ENCODE results near the gene STH. TPM values are rescaled to one million over a fixed set of nuclear protein-coding genes. Genes with fewer than 3 reads are reported as not detected.

STH gene
- total RNA-seq, 1 donor from 2014 or later, result not detected

DNA sequence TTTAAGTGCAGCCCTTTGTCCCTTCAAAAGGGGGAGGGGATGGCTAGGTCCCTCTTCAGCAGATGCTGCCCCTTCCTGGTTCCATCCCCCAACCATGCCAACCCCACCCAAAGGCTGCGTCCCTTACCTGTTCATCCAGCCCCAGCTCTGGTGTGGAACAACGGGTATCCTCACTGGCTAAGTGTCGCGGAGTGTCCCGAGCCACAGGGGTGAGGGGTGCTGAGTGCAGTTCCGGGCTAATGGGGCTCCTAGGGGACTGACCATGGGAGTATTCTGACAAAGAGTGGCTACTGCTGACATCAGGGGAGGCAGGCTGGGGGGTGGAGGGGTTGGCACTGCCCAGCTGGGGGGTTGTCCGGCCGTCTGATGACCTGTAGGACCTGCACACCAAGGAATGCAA, 32.9 kb downstream of the STH start:
- H3K36me3 ChIP-seq (ENCODE audit: control insufficient read depth, insufficient read depth, low read length), result peaks cover 2% of the 10 kb centered on the region

DNA sequence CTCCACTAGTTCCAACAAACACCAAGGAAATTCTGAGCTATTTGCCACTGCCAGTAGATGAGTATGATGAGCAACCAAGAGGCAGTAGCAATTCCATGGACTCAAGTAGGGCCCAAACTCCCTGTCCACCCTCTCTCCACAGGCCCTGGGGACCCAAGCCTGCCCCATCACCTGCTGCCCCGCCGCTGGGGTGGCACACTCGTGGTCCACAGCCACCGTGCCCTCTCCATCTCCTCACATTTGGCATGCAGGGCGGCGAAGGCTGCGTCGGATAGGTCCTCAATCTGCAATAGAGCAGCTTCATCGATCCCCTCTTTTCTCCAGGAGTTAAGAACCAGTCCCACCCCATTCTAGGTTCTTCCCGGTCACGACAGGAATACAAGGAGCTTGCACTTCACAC, 33.9 kb downstream of the STH start:
- Histone ChIP-seq H3K4me3 (ENCODE audit: low read depth, low read length) (no peak overlapping the region), H3K27me3 (ENCODE audit: control insufficient read depth, insufficient read depth, low read length) (no peaks in the 10 kb centered on the region), H3K36me3 (ENCODE audit: control insufficient read depth, insufficient read depth, low read length) (peaks cover 2% of the 10 kb centered on the region)
- DNase-seq (ENCODE audit: low read depth), result no peak
- TF ChIP-seq, protein P1, sequence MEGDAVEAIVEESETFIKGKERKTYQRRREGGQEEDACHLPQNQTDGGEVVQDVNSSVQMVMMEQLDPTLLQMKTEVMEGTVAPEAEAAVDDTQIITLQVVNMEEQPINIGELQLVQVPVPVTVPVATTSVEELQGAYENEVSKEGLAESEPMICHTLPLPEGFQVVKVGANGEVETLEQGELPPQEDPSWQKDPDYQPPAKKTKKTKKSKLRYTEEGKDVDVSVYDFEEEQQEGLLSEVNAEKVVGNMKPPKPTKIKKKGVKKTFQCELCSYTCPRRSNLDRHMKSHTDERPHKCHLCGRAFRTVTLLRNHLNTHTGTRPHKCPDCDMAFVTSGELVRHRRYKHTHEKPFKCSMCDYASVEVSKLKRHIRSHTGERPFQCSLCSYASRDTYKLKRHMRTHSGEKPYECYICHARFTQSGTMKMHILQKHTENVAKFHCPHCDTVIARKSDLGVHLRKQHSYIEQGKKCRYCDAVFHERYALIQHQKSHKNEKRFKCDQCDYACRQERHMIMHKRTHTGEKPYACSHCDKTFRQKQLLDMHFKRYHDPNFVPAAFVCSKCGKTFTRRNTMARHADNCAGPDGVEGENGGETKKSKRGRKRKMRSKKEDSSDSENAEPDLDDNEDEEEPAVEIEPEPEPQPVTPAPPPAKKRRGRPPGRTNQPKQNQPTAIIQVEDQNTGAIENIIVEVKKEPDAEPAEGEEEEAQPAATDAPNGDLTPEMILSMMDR (IDR thresholded peaks at IDR 0.05; ENCODE audit: insufficient read depth, low read length, poor library complexity, severe bottlenecking), result no peak

More for the DNA sequence above, 32.9 kb downstream of the STH start:
- TF ChIP-seq, protein P1 (IDR thresholded peaks at IDR 0.05; ENCODE audit: insufficient read depth, low read length, poor library complexity, severe bottlenecking), result no peak
- Histone ChIP-seq H3K4me3 (ENCODE audit: low read depth, low read length) (no peak overlapping the region), H3K27me3 (ENCODE audit: control insufficient read depth, insufficient read depth, low read length) (no peaks in the 10 kb centered on the region)
- no peak for DNase-seq (ENCODE audit: low read depth)

DNA sequence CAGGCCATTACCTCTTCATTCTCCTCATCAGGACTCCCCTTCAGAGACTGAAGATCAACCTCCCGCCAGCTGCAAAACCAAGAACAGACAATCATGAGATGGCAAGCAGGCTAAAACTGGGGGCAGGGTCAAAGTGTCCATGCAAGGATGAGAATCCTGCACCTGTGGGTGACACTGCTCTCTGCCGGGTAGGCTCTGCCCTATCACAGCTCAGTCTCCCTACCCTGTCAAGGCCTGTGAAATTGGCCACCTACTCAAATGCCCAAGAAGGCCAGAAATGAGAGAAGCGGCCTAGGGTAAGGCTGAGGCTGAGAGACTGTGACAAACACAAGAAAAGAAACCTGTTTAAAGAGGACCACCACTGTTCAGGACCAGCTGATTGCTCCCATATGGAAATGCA, 34.3 kb downstream of the STH start:
- DNase-seq (ENCODE audit: low read depth), result no peak
- H3K27me3 ChIP-seq (ENCODE audit: control insufficient read depth, insufficient read depth, low read length), result no peaks in the 10 kb centered on the region
- TF ChIP-seq, protein P1 (IDR thresholded peaks at IDR 0.05; ENCODE audit: insufficient read depth, low read length, poor library complexity, severe bottlenecking), result no peak
- peaks cover 2% of the 10 kb centered on the region for H3K36me3 ChIP-seq (ENCODE audit: control insufficient read depth, insufficient read depth, low read length)
- no peak overlapping the region for H3K4me3 ChIP-seq (ENCODE audit: low read depth, low read length)

DNA sequence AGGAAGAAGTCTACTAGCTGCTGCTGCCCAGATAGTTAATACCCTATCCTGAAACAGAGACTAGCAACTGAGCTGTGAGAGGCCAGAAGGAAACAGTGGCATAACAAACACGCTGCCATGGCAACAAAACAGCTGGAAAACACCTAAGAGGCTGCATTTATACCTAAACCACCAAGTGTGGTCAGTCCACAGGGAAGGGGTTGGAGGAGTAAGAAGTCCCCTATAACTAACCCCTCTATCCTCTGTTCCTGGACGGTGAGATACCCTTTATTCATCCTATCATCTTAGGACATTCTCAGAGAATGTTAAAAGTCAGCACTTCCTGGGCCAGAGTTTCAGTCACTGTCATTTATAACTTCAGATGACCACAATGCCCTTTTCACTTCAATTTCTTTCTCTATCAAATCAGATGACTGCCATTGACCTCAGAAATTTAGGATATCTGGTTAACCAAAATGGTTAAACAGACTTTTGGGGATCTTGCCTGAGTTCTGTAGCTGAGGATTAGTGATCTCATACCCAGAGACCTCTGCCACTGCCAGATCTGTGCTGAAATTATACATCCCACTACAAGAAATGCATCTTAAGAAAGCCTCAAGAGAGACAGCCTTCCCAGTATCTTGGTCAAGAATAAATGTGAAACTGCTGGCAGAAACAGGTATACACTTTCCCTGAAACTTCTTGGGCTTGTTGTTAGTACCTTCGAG, 36.2 kb downstream of the STH start:
- H3K27me3 ChIP-seq (ENCODE audit: control insufficient read depth, insufficient read depth, low read length), result no peaks in the 10 kb centered on the region
- peaks cover 2% of the 10 kb centered on the region for H3K36me3 ChIP-seq (ENCODE audit: control insufficient read depth, insufficient read depth, low read length)
- no peak overlapping the region for H3K4me3 ChIP-seq (ENCODE audit: low read depth, low read length)
- TF ChIP-seq, protein P1 (IDR thresholded peaks at IDR 0.05; ENCODE audit: insufficient read depth, low read length, poor library complexity, severe bottlenecking), result no peak
- DNase-seq (ENCODE audit: low read depth), result no peak

DNA sequence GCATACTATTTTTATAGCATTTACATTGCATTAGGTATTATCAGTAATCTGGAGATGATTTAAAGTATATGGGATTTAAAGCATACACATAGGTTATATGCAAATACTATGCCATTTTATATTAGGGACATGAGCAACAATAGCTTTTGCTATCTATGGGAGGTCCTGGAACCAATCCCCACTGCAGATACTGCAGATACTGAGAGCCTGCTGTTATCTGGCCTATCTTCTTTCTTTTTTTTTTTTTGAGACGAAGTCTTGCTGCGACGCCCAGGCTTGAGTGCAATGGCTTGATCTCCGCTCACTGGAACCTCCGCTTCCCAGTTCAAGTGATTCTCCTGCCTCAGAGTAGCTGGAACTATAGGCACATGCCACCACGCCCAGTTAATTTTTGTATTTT, 37.4 kb downstream of the STH start:
- H3K36me3 ChIP-seq (ENCODE audit: control insufficient read depth, insufficient read depth, low read length), result no peaks in the 10 kb centered on the region
- TF ChIP-seq, protein P1 (IDR thresholded peaks at IDR 0.05; ENCODE audit: insufficient read depth, low read length, poor library complexity, severe bottlenecking), result no peak
- no peak overlapping the region for H3K4me3 ChIP-seq (ENCODE audit: low read depth, low read length)
- no peaks in the 10 kb centered on the region for H3K27me3 ChIP-seq (ENCODE audit: control insufficient read depth, insufficient read depth, low read length)
- no peak for DNase-seq (ENCODE audit: low read depth)

DNA sequence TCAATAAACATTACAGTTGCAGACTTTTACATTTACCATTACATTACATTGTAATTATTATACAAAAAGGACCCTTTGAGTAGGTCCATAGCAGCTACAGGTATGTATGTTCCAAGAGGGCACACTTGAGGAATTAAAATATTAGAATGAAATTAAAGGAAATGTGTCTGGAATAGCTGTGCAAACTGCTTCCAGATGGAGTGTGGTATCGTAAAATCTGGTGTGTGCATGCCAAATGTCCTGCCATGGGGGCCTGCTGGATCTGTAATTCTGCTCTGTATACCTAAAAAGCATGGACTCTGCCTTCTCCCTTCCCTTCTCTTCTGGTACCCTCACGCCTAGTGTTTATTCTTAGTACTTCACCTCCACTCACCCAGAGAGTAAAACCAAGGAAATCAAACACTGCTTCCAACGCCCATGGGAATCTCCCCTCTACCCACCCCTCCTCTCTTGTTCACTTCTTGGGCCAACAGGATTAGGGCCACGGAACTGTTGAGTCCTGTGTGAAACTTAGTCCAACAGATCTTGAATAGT, 38.7 kb downstream of the STH start:
- no peak overlapping the region for H3K4me3 ChIP-seq (ENCODE audit: low read depth, low read length)
- DNase-seq (ENCODE audit: low read depth), result no peak
- H3K36me3 ChIP-seq (ENCODE audit: control insufficient read depth, insufficient read depth, low read length), result no peaks in the 10 kb centered on the region
- no peaks in the 10 kb centered on the region for H3K27me3 ChIP-seq (ENCODE audit: control insufficient read depth, insufficient read depth, low read length)
- TF ChIP-seq, protein P1 (IDR thresholded peaks at IDR 0.05; ENCODE audit: insufficient read depth, low read length, poor library complexity, severe bottlenecking), result no peak

Data from kidney epithelial cell (primary cell).